SK-N-MC (cell line): ENCODE results near the gene CRYGA.

Experiments
- EZH2 ChIP-seq: fragments of 200-600 bp; sonication (generic); IDR thresholded peaks from one replicate; pipeline ENCODE4 v1.6.1; 2017; ENCODE audit warnings: antibody characterized with exemption
- POLR2AphosphoS5 ChIP-seq: IDR thresholded peaks from 2 replicates; pipeline ENCODE4 v1.6.1; 2012; ENCODE audit warnings: mild to moderate bottlenecking, low read depth, low read length, borderline replicate concordance

- TF ChIP-seq EZH2: no peak
- no peak for TF ChIP-seq POLR2AphosphoS5
These were observed 32.7 kb downstream of the CRYGA start for GRCh38 chr2:208130712-208131110.
